ENCODE data around the gene SRP9.
"Not testable (repeated sequence)": the region's sequence is repeated elsewhere in the genome, so short reads cannot be mapped to it uniquely, and the experiment has no call there.

The SRP9 gene

GRCh38 chr1:225827076-225827475 is 49.5 kb downstream of the SRP9 start:
- no peaks in the 10 kb centered on the region for H3K27me3 ChIP-seq (ENCODE audit: insufficient read depth, low read depth, severe bottlenecking)
- no peak overlapping the region for H3K4me3 ChIP-seq (ENCODE audit: low read depth, low read length)
- no peak overlapping the region for H3K27ac ChIP-seq
- no peaks in the 10 kb centered on the region for H3K9me3 ChIP-seq (ENCODE audit: severe bottlenecking)
- H3K36me3 ChIP-seq = no peaks in the 10 kb centered on the region
- DNase-seq = no peak
- TF ChIP-seq, protein P1, sequence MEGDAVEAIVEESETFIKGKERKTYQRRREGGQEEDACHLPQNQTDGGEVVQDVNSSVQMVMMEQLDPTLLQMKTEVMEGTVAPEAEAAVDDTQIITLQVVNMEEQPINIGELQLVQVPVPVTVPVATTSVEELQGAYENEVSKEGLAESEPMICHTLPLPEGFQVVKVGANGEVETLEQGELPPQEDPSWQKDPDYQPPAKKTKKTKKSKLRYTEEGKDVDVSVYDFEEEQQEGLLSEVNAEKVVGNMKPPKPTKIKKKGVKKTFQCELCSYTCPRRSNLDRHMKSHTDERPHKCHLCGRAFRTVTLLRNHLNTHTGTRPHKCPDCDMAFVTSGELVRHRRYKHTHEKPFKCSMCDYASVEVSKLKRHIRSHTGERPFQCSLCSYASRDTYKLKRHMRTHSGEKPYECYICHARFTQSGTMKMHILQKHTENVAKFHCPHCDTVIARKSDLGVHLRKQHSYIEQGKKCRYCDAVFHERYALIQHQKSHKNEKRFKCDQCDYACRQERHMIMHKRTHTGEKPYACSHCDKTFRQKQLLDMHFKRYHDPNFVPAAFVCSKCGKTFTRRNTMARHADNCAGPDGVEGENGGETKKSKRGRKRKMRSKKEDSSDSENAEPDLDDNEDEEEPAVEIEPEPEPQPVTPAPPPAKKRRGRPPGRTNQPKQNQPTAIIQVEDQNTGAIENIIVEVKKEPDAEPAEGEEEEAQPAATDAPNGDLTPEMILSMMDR (IDR thresholded peaks at IDR 0.05; ENCODE audit: low read depth, low read length) = no peak

- H3K4me3 ChIP-seq (ENCODE audit: low read depth, low read length) = no peak overlapping the region
- H3K36me3 ChIP-seq = no peaks in the 10 kb centered on the region
- H3K27me3 ChIP-seq (ENCODE audit: insufficient read depth, low read depth, severe bottlenecking) = no peaks in the 10 kb centered on the region
- TF ChIP-seq, protein P1 (IDR thresholded peaks at IDR 0.05; ENCODE audit: low read depth, low read length) = no peak
- no peak for DNase-seq
- no peak overlapping the region for H3K27ac ChIP-seq
- H3K9me3 ChIP-seq (ENCODE audit: severe bottlenecking) = no peaks in the 10 kb centered on the region
These were observed 51.2 kb downstream of the SRP9 start for GRCh38 chr1:225828706-225829345.

- H3K27ac ChIP-seq = no peak overlapping the region
- no peaks in the 10 kb centered on the region for H3K9me3 ChIP-seq (ENCODE audit: severe bottlenecking)
- no peaks in the 10 kb centered on the region for H3K36me3 ChIP-seq
- TF ChIP-seq, protein P1 (IDR thresholded peaks at IDR 0.05; ENCODE audit: low read depth, low read length) = no peak
- H3K4me3 ChIP-seq (ENCODE audit: low read depth, low read length) = no peak overlapping the region
- DNase-seq = no peak
- H3K27me3 ChIP-seq (ENCODE audit: insufficient read depth, low read depth, severe bottlenecking) = no peaks in the 10 kb centered on the region
These were observed 53.2 kb downstream of the SRP9 start for GRCh38 chr1:225830841-225831240.

GRCh38 chr1:225834417-225835329 is 57.0 kb downstream of the SRP9 start:
- no peak for DNase-seq
- no peak overlapping the region for H3K4me3 ChIP-seq (ENCODE audit: low read depth, low read length)
- no peaks in the 10 kb centered on the region for H3K36me3 ChIP-seq
- H3K27ac ChIP-seq = no peak overlapping the region
- H3K27me3 ChIP-seq (ENCODE audit: insufficient read depth, low read depth, severe bottlenecking) = no peaks in the 10 kb centered on the region
- H3K9me3 ChIP-seq (ENCODE audit: severe bottlenecking) = no peaks in the 10 kb centered on the region
- TF ChIP-seq, protein P1 (IDR thresholded peaks at IDR 0.05; ENCODE audit: low read depth, low read length) = no peak

DNA sequence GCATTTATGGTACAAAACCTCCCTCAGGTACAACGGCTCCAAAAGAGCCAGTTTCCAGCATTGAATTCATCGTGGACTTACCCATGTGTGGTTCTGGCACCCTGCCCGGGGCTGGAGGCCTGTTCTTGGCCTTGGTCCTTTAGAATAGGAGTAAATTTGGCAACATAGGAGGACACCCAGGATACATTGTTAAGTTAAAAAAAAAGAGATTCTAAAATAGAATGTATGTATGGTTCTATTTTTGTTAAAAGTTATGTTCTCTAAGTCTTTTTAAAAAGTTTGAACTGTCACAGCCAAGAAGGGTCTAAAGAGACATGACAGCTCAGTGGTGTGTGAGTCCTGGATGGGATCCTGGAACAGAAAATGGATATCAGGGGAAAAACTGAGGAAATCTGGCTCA is 58.2 kb downstream of the SRP9 start:
- Histone ChIP-seq H3K4me3 (ENCODE audit: low read depth, low read length) (no peak overlapping the region), H3K36me3 (no peaks in the 10 kb centered on the region), H3K27ac (no peak overlapping the region), H3K9me3 (ENCODE audit: severe bottlenecking) (no peaks in the 10 kb centered on the region), H3K27me3 (ENCODE audit: insufficient read depth, low read depth, severe bottlenecking) (no peaks in the 10 kb centered on the region)
- TF ChIP-seq, protein P1 (IDR thresholded peaks at IDR 0.05; ENCODE audit: low read depth, low read length) = no peak
- no peak for DNase-seq

DNA sequence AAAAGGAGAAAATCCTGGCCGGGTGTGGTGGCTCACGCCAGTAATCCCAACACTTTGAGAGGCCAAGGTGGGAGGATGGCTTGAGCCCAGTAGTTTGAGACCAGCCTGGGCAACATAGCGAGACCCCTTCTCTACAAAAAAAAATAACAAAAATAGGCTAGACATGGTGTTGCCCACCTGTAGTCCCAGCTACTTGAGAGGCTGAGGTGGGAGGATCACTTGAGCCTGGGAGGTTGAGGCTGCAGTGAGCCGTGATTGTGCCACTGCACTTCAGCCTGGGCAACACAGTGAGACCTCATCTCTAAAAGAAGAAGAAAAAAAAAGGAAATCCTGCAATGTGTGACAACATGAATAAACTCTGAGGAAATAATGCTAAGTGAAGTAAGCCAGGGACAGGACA is 58.7 kb downstream of the SRP9 start:
- DNase-seq, H3K36me3 ChIP-seq: not testable (repeated sequence)

More for the DNA sequence above, 58.7 kb downstream of the SRP9 start:
- not testable (repeated sequence) for H3K4me3 ChIP-seq (ENCODE audit: low read depth, low read length); H3K27ac ChIP-seq; H3K27me3 ChIP-seq (ENCODE audit: insufficient read depth, low read depth, severe bottlenecking); H3K9me3 ChIP-seq (ENCODE audit: severe bottlenecking)

All from WERI-Rb-1 (cell line).